ENCODE measurements around the gene CLCN2. TPM values are rescaled to one million over a fixed set of nuclear protein-coding genes. Genes with fewer than 3 reads are reported as not detected.

CLCN2 gene
- total and polyA plus RNA-seq, 2 of the 4 experiments (the other 2 are of a cell fraction), result 2.9 to 5.8 TPM

GRCh38 chr3:184354121-184354728, 7.2 kb downstream of the CLCN2 start:
- Histone ChIP-seq H3K4ac (ENCODE audit: low read depth, low read length) (no peak overlapping the region), H3K56ac (ENCODE audit: extremely low read depth, insufficient read depth, low read length) (no peak overlapping the region), H3K36me3 (ENCODE audit: control insufficient read depth, insufficient read depth, low read length) (peaks cover 22% of the 10 kb centered on the region), H3K18ac (ENCODE audit: low read depth, low read length) (no peak overlapping the region), H3K27me3 (ENCODE audit: control insufficient read depth, insufficient read depth, low read length) (no peaks in the 10 kb centered on the region), H3K9me1 (ENCODE audit: insufficient read depth, low read length) (peaks cover 9% of the 10 kb centered on the region; the same call in 1 of the 2 replicates), H4K20me1 (ENCODE audit: insufficient read depth, low read length) (no peaks in the 10 kb centered on the region; the same call in 1 of the 2 replicates), H2AK5ac (ENCODE audit: low read depth, low read length) (no peak overlapping the region; the same call in 1 of the 2 replicates), H2BK15ac (ENCODE audit: low read depth, low read length) (no peak overlapping the region), H3K14ac (replicated peaks; ENCODE audit: low read depth, low read length) (no peak overlapping the region), H2AK9ac (replicated peaks; ENCODE audit: low read depth, low read length, poor library complexity) (peak overlapping the region; percentile 82), H4K5ac (ENCODE audit: low read depth, low read length) (no peak overlapping the region), H2BK5ac (ENCODE audit: low read depth, low read length, poor library complexity, severe bottlenecking) (no peak overlapping the region), H3K9ac (ENCODE audit: low read depth, low read length) (no peak overlapping the region), H2BK120ac (ENCODE audit: low read depth, low read length) (no peak overlapping the region), H3K4me2 (ENCODE audit: low read depth, low read length) (no peak overlapping the region), H2AFZ (replicated peaks; ENCODE audit: low read length, poor library complexity) (peak overlapping the region; percentile 17), H3K23ac (ENCODE audit: low read depth, low read length) (no peak overlapping the region), H3K79me1 (ENCODE audit: low read depth in 1 of 2, low read length in 2 of 2) (no peaks in the 10 kb centered on the region), H4K91ac (ENCODE audit: insufficient read depth, low read depth, low read length) (no peak overlapping the region), H4K8ac (ENCODE audit: low read depth in 2 of 2, low read length in 2 of 2) (no peak overlapping the region), H3K9me3 (ENCODE audit: control insufficient read depth, insufficient read depth, low read length) (no peaks in the 10 kb centered on the region), H3K27ac (ENCODE audit: insufficient read depth, low read length) (no peak overlapping the region), H2BK20ac (ENCODE audit: low read depth, low read length) (no peak overlapping the region), H3K4me3 (ENCODE audit: insufficient read depth, low read depth, low read length) (no peak overlapping the region), H3K4me1 (ENCODE audit: control insufficient read depth, insufficient read depth, low read length) (no peaks in the 10 kb centered on the region)
- dilution Hi-C loops (cut with HindIII; ENCODE audit: low sequenced_read_pairs, unreplicated experiment), result loop anchor here (25.0 kb wide), 1 partner anchor 183 kb away; no protein-coding TSS in a partner anchor
- in situ Hi-C loops (cut with MboI; ENCODE audit: low sequenced_read_pairs), result no loop called here
- TF ChIP-seq MXI1 (IDR thresholded peaks at IDR 0.05; ENCODE audit: borderline replicate concordance, low read depth, low read length) (no peak), CTCF (conservative IDR thresholded peaks at IDR 0.05; ENCODE audit: low read depth, low read length) (peak; percentile 58), RAD21 (IDR thresholded peaks at IDR 0.05; ENCODE audit: low read length) (peak; percentile 51), NFE2L2 (IDR thresholded peaks at IDR 0.05; ENCODE audit: low read depth, low read length) (no peak), SMC3 (IDR thresholded peaks at IDR 0.05; ENCODE audit: low read depth, low read length) (peak; percentile 39)
- DNase-seq (no peak), ATAC-seq (ENCODE audit: low read depth) (peak; percentile 75)
- 100% methylated on average over 2 of the region's 18 CpGs; no CpG with 5 or more reads in 1 of the 2 experiments for WGBS, 2 experiments (ENCODE audit: extremely low coverage in 2 of 2, insufficient read length in 1 of 2)
- intact Hi-C loops (cut with micrococcal nuclease), result no loop called here
- ChIA-PET POLR2A (ENCODE audit: unreplicated experiment) (no interaction called here), CTCF (interaction anchor here (0.5 to 0.6 kb wide), 3 partner anchors 14 to 97 kb away, joined by 3 to 4 read pairs (median 3); no protein-coding TSS in a partner anchor)
- no TSS peak for BruUV-seq (replicated peaks)

All from IMR-90 (cell line).